HG03457 (cell line): ENCODE data around the gene ITFG2.

Source experiments
- ATAC-seq: cut with Tn5 transposase; IDR thresholded peaks from one replicate; pipeline ENCODE4 v1.9.1; 2021; ENCODE audit warnings: moderate number of reproducible peaks; ENCODE audit not compliant: unreplicated experiment

Gene ITFG2

GRCh38 chr12:2794736-2795289 lies 17.7 kb upstream of the ITFG2 start, which contains the start of gene FKBP4:
FKBP4 (plus strand) TSS chr12:2794970; CDS start chr12:2795140, 170 bp downstream.
- peak; percentile 56 for ATAC-seq

GRCh38 chr12:2795291-2796186 lies 16.9 kb upstream of the ITFG2 start:
- ATAC-seq = peak; percentile 49

GRCh38 chr12:2796187-2796666 lies 16.2 kb upstream of the ITFG2 start:
- no peak for ATAC-seq

- ATAC-seq = no peak
Observed at GRCh38 chr12:2797721-2798418, 14.6 kb upstream of the ITFG2 start.

- no peak for ATAC-seq
Observed at GRCh38 chr12:2800046-2800570, 12.4 kb upstream of the ITFG2 start.

- no peak for ATAC-seq
Observed at GRCh38 chr12:2801044-2801783, 11.3 kb upstream of the ITFG2 start.

- ATAC-seq = no peak
Observed at GRCh38 chr12:2803635-2804392, 8.7 kb upstream of the ITFG2 start.

GRCh38 chr12:2804393-2805142 lies 7.9 kb upstream of the ITFG2 start:
- ATAC-seq = no peak

- no peak for ATAC-seq
Observed at GRCh38 chr12:2805143-2805520, 7.3 kb upstream of the ITFG2 start.

- ATAC-seq = no peak
Observed at GRCh38 chr12:2806700-2807099, 5.8 kb upstream of the ITFG2 start.

- no peak for ATAC-seq
Observed at GRCh38 chr12:2811801-2812200, 667 bp upstream of the ITFG2 start.

- ATAC-seq = no peak
Observed at GRCh38 chr12:2813214-2814185, 1.0 kb downstream of the ITFG2 start.

GRCh38 chr12:2819810-2820209 lies 7.3 kb downstream of the ITFG2 start:
- ATAC-seq = no peak

GRCh38 chr12:2820432-2820831 lies 8.0 kb downstream of the ITFG2 start:
- no peak for ATAC-seq

GRCh38 chr12:2823483-2823882 lies 11.0 kb downstream of the ITFG2 start:
- ATAC-seq = no peak

- ATAC-seq = no peak
Observed at GRCh38 chr12:2824541-2824940, 12.1 kb downstream of the ITFG2 start.

- ATAC-seq = no peak
Observed at GRCh38 chr12:2825132-2825531, 12.7 kb downstream of the ITFG2 start.

GRCh38 chr12:2826036-2826435 lies 13.6 kb downstream of the ITFG2 start:
- no peak for ATAC-seq
